ENCODE measurements around the gene MARCHF10.
"Not testable (repeated sequence)": the region's sequence is repeated elsewhere in the genome, so short reads cannot be mapped to it uniquely, and the experiment has no call there.

MARCHF10 gene

DNA sequence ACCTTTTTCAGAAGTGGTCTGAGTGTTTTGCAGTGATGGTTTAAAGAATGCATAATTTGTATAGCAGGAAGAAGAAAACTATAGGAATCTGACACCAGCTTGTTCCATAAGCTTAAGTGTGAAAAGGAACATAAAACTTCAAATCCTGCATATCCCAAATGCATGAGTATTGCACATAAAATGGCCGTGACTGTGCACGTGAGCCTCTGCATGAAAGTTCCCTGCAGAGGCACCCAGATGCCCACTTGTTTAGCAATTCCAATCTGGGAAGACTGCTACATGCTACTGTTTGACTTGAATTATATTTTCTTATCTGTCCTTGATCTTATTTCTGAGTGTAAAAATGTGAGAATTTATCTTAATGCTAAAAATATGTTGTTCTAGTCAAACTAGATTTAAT, 21.5 kb downstream of the MARCHF10 start:
- DNase-seq (ENCODE audit: low read depth): no peak

DNA sequence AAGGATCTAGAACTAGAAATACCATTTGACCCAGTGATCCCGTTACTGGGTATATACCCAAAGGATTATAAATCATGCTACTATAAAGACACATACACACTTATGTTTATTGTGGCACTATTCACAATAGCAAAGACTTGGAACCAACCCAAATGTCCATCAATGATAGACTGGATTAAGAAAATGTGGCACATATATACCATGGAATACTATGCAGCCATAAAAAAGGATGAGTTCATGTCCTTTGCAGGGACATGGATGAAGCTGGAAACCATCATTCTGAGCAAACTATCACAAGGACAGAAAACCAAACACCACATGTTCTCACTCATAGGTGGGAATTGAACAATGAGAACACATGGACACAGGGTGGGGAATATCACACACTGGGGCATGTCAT, 22.1 kb downstream of the MARCHF10 start:
- DNase-seq (ENCODE audit: low read depth): not testable (repeated sequence)

DNA sequence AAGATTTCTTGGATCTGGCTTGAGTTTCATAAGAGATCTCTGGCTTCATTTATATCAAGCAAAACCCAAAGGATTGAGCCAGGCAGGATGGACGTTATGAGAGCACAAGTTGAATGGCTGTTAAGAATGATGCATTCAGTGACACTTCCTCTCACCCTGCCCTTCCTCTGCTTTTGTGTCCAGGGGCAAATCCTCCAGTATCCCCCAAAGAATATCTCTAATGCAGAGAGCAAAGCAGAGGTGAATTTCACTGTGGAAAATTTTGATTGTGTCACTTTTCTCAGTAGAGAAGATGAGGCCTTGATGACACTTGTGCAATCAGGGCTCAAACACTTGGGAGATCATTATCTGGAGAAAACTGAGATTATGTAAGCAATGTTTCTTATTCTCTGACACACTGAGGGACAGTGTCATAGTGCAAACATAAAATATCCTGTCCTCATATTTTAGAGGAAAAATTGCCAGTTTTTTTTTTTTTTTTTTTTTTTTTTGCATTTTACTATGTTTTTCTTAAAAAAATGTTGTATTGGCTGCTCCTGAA, 25.3 kb downstream of the MARCHF10 start:
- no peak for DNase-seq (ENCODE audit: low read depth)

DNA sequence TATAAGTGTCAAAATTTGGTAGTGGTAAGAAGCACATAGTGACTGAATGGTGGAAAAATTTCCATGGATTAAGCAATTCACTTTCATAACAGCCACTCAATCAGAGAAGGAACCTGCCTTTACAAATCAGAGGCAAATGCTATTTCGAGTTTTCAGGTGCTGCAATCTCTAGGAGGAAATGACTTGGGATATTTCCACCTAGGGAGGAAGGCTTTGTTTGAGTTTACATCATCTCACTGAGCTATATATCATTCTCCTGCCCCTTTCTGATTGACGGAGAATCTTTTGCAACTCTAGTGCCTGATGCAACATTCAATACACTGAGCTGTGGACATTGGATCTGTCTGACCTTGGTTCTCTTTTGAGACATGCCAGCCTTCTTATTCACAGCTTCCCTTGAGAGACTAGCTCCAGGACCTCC, 26.3 kb downstream of the MARCHF10 start:
- peak; percentile 90 for DNase-seq (ENCODE audit: low read depth)

DNA sequence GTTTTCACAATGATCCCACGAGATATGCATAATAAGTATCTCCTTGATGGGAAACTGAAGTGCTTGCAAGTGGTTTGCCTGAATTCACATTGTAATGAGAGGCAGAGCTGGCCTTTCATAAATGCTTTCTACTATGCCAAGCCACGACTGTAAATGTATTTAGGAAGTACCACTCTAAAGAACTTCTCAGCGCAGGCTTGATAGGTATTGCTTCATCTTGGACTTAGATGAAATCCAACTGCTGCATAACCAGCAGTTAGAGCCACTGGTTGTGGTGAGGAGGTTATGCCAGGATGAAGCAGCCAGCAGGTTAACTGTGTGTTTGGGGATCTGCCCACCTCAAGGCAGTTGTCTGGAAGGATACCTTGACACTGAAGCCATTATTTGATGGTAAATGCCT, 26.8 kb downstream of the MARCHF10 start:
- DNase-seq (ENCODE audit: low read depth): peak; percentile 76

DNA sequence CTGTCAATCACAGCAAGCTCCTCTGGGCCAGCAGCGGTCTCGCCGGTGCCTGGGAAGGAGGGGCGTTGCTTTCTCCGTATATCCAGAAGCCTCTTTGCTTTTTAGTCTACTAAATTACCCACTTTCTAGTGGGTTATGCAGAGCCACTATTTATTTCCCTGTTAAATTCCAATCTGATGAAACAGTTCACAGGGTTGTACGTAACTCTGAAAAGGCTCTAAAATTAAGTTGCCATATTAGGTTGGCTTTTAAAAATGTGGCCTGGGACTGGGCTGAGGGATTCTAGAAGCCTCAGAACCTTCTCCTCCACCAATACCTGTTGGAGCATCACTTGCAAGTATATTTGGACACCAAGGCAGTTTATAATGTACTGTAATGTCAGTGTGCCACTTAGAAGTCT, 27.2 kb downstream of the MARCHF10 start:
- DNase-seq (ENCODE audit: low read depth): peak; percentile 70

DNA sequence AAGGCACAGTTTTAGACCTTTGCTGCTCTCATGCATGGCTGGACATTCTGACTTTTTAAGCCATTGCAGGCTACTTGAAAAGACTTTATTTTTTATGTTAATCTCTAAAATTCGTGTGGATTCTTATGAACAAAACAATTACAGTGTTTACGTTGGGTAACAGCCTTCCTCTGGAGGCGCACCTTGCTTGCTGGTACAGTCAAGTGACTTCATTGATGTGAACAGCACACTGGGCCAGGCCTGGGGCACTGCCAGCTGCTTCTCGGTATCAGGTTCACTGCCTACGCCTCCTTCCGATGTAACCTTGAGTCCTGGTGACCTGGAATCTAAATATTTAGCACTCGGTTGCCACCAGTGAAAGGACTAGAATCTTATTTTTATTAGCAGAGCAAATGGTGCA, 27.8 kb downstream of the MARCHF10 start:
- DNase-seq (ENCODE audit: low read depth): no peak

DNA sequence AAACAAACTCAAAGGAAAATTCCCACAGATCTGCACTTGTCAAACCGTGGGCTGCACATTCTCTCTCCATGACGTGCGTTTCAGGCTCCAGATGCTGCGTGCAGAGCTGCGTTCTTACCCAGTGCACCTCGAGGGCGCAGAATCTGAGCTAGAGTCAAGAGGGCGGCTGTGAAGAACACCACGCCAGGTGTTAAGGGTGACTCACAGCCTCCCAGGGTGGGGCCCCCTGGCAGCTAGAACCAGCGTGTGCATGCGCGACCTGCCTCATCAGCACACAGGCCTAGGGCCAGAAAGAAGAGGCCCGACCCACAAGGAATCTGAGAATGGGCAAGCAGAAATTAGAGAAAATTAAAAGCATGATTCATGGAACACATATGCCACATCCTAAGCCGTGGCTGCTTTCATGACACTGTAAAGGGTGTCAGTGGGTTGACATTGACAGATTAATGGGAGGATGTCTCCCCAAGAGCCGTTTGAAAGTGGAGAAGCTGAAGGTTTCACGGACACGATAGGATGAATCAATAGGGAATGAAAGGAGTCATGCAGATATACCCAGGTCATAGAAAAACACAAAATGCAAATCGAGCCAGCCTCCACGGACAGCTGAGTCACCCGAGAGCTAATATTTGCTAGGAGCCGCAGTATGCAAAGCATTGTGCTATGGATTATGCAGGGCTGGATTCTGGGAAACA, 29.0 kb downstream of the MARCHF10 start:
- DNase-seq (ENCODE audit: low read depth): peak; percentile 97

DNA sequence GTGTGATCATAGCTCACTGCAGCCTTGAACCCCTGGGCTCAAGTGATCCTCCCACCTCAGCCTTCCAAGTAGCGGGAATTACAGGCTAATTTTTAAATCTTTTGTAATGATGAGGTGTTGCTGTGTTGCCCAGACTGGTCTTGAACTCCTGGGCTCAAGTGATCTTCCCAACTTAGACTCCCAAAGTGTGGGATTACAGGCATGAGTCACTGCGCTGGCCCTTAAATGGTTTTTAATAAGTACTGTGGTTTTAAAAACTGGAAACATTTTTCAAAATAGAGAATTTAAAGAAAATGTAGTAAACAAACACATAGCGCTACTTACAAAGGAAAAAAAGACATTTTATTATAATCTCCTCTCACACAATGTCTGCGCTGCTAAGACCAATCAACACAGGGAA, 32.2 kb downstream of the MARCHF10 start:
- no peak for DNase-seq (ENCODE audit: low read depth)

DNA sequence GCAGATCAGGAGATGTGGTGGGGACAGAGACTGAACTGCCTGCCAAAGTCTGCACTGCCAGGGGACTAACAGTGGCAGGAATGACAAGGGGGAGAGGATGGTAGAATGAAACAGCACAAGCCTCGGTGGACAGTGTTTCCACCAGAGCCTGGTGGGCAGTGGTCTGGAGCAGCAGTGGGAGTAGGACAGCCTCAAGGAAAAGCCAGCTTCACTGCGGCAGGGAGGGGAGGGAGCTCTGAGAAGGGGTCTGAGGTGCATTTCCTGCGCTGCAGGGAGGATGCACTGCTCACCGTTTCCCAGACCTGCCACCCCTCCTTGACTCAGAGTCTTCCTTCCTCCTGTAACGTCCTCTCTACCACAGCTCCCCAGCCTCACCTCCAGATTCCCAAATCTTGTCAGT, 33.8 kb downstream of the MARCHF10 start:
- no peak for DNase-seq (ENCODE audit: low read depth)

DNA sequence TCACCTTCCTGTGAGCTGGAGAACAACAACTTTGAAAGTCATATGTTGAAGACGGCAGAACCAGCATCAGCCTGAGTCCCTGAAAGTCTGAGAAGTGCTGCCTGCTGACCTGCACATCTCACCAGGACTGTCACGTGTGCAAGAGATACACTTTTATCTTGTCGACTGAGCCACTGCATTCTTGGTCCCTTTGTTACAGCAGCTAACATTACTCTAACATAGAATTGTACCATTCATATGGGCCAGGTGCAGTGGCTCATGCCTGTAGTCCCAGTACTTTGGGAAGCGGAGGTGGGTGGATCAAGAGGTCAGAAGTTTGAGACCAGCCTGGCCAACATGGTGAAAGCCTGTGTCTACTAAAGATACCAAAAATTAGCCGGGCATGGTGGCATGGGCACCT, 40.1 kb downstream of the MARCHF10 start:
- no peak for DNase-seq (ENCODE audit: low read depth)

DNA sequence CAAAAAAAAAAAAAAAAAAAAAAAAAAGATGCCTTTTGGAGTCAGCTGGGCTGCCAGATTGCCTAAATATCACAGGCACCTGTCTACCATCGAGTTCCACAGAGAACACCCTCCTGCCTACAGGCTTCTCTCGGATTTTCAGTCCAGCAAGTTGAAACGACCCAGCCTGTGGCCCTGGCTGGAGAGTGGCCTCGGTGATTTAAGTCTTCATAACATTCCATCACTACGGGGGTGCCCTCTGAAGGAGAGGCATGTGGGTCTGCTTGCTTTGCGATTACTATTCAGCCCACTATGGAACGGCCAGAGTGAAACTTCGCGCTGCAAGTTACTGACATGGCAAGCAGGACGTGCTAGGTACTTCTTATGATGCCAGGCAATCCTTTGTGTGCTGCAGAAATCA, 42.8 kb downstream of the MARCHF10 start:
- no peak for DNase-seq (ENCODE audit: low read depth)

DNA sequence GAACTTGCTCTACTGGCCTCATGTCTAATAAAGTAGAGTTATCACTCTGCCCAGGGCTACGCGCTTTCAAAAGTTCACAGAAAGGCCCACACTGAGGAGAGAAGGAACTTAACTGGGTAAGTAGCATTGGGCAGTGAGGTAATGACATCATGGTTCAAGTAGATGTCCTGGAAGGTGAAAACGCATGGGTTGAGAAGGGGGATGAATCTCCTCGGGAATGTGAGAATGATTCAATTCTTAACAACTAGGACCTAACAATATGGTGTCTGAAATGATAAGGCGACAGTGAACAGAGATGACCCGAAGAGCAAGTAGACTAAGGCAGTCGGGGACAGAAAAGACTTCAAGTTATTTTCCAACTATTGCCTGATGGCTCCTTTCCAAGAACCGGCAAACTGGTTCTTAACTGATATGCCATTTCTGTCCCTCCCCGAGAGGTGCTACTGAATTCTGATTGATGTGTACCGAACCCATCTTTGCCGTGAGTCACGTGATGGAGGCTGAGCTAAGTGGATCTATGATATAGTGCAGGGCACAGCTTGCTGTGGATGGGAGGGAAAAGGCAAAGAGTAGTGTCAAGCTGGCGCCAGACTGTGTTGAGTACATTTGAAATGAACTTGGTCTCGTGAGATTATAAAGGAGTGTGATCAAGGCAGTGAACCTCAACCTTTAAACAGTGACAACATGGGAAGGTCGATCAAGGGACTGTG, 44.1 kb downstream of the MARCHF10 start:
- no peak for DNase-seq (ENCODE audit: low read depth)

DNA sequence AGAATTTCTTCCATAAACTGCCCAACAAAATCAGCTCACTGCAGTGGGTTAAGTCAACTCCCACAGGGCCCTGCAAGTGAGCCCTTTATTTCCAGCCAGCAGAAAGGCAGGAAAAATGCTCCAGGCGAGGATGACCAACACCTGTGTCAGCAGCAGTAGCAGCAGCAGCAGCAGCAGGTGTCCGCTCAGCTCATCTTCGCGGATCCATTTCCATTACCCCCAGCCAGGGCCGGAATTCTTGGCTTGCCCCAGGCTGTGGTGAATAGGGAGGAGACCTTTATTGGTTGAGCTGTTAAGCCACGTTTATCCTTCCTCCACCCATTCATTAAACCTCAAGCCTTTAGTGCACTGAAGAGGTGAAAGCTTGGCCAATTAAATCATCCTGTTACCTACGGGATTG, 46.2 kb downstream of the MARCHF10 start:
- DNase-seq (ENCODE audit: low read depth): no peak

DNA sequence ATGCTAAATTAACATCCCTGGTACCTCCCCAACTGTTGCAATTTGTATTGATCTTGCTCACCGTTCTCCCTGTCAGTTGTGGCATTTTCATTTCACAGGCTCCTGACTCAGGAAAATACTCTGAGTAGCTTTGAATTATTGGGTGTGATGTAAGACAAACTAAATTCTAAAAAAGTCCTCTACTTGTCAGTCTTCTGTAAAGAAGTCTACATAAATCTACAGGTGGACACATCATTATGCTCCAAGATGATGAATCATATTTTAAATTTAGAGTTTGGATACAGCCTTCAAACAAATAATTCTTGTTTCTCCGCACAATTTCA, 47.2 kb downstream of the MARCHF10 start:
- no peak for DNase-seq (ENCODE audit: low read depth)

DNA sequence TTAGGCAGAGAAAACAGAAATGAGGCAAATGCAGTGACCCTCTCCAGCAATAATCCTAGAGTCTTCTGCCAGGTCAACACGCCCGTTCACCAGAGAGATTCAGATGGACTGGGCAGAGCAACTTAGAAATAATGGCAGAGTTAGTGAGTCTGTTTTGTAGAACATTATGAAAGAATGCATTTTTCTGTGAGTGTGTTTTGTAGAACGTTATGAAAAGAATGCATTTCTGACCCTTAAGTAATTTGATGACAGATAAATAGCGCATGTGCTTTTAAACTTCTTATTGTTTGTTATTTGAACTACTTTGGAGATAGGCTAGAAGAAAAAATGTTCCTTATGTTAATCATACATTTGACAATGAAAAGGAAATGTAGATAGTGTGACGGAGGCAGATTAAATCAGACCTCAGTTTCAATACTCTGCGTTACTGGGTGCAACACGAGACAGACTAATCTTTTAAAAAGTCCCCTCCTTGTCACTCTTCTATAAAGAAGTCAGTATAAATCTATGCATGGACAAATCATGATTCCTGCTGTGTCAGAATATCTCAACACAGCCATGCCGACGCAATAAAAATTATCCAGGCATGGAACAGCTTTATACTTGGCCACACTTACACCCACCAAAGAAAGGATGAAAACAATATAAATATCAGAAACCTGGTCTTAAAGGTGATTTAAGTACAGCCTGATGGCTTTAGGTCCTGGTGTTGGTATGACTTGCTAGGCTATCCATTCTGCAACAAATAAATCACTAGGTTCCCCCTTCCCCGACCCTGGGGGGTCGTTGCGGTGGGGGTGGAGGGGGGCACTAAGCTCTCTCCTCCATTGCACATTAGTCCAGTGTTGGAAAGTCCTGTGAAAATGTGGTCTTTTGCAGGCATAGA, 47.8 kb downstream of the MARCHF10 start:
- peak; percentile 71 for DNase-seq (ENCODE audit: low read depth)

DNA sequence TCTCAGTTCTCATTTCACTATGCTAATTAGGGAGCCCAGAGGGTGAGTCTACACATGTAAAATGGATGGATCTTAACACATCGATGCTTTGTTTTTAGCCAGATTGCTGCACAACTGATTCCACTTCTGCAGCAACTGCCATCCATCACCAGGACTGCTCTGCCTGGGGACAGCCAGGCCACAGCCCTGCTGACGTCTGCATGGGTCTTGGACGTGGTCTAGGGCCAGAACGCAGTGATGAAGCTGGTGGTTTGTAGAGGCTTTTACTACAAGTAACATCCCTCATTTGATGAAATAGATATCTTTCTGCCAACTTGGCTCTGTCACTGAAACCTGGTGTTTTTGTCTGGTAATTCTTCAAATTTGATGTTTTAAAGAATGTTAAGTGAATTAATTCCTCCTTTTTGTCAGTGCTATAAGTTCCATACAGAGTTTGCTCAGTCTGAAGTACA, 50.6 kb downstream of the MARCHF10 start:
- no peak for DNase-seq (ENCODE audit: low read depth)

DNA sequence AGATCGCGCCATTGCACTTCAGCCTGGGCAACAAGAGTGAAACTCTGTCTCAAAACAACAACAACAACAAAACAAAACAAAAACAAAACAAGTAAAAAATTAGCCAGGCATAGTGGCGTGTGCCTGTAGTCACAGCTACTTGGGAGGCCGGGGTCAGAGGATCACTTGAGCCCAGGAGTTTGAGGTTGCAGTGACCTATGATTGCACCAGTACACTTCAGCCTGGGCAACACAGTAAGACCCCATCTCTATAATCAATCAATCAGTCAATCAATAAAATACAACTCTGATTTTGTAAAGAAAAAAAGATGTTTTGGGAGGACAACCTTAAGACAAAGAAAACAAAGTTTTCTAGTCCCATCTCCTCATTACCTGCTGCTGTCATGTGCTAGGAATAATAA, 51.9 kb downstream of the MARCHF10 start:
- no peak for DNase-seq (ENCODE audit: low read depth)

DNA sequence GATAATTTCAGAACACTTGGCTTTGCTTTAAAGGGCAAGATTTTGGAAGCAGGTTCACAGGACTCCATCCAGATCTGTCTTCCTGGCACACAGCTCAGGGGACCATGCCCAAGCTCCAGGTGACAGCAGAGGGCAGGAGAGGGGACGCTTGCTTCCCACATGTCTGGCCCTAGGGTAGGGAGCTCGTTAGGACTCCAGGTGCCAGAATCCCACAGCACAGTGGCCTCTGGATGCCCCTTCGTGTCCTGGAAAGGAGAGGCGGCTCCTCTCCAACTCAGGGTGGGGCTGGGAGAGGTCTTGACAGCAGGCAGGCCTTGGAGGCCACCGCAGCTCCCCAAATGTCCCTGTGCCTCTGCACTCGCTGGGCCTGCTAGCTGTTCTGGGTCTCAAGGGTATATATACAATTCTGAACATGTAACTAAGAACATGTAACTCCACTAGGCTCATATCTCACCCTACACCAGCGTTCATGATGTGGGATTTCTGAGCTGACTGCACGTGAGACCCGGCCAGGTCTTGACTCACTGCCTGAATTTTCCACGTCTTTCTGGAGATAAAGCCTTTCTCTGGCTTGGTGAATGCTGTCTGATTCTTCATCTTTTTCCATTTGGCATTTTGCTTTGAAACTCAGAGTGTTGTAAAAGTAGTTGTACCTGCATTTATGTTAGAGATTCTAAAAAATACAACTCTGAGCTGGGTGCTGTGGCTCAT, 52.8 kb downstream of the MARCHF10 start:
- no peak for DNase-seq (ENCODE audit: low read depth)

DNA sequence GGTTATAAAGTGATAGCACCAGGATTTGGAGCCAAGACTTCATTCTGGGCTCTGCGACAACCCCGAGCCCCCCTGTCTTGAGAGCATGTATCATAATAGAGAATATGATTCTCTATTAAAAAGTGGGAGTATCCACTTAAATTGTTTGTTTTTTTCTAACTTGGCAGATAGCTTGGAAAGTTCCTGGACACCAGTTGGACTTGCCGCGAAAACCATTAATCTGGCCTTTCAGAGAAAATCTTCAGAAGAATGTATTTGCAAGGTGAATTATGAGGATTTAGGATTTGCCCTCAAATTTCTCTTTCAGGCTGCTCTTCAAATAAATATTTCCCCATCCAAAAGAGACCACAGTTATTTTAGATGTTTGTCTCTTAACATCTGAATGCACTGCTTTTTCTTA, 53.5 kb downstream of the MARCHF10 start:
- DNase-seq (ENCODE audit: low read depth): no peak

DNA sequence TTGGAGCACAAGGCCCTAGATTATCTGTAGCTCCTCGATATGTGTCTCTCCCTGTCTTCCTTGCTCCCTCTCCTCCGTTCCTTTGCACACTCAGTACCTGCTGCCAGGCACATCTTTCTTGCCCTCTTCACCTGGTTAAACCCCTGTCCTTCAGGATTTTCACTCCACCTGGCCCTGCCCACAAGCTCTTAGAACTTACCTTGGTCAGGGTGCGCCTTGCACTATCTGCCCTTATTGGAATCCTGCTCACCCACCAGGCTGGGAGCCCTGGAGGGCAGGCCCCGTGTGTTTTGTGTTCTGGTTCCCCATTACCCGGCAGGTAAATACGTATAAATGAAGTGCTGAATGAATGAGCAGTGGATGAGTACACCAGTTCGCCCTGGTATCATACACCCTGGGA, 54.6 kb downstream of the MARCHF10 start:
- no peak for DNase-seq (ENCODE audit: low read depth)

DNA sequence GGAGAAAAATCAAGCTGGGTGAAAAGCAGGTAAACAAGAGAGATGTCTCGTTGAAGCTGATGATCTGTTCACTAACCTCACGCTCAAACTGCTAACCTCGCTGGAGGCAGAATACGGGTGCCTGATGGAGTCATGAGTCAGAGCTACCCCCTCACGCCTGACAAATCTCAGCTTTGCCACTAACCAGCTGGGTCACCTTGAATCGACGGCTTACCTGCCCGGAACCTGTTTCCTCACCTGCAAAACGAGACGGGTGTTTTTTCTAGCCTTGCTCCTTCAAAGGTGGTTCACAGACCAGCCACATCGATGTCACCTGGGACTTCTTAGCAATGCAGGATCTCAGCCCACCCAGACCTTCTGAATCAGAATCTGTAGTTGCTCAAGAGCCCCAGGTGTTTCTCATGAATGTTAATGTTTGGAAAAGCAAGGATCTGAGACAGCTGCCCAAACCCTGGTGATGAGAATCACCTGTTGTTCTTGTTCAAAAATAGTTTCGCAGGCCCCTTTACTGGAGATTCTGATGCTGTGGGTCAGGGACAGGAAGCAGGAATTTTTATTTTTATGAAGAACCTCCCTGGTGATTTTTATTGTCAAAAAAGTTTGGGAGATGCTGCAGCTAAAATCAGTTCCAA, 56.9 kb downstream of the MARCHF10 start:
- DNase-seq (ENCODE audit: low read depth): no peak
